Adipocyte (in vitro differentiated cells): ENCODE measurements around the gene KCNQ1.

Experiments
- DNase-seq: peaks from one replicate; pipeline ENCODE4 v3.0.0-alpha.2; 2015; ENCODE audit warnings: low read depth
- H3K27me3 ChIP-seq: replicated peaks from 2 replicates; pipeline ENCODE4 v1.7.0; 2013; ENCODE audit warnings: mild to moderate bottlenecking, low read length, moderate library complexity; ENCODE audit not compliant: control insufficient read depth, insufficient read depth
- H3K36me3 ChIP-seq: 2 replicates; pipeline ENCODE4 v1.7.0; 2013; ENCODE audit warnings: low read length, mild to moderate bottlenecking, moderate library complexity; ENCODE audit not compliant: control insufficient read depth, insufficient read depth, severe bottlenecking
- H3K4me1 ChIP-seq: 2 replicates; pipeline ENCODE4 v1.7.0; 2013; ENCODE audit warnings: mild to moderate bottlenecking, low read length, moderate library complexity; ENCODE audit not compliant: control insufficient read depth, insufficient read depth
- H3K4me3 ChIP-seq: 2 replicates; pipeline ENCODE4 v1.7.0; 2013; ENCODE audit warnings: mild to moderate bottlenecking, low read length, moderate library complexity
- H3K9ac ChIP-seq: 2 replicates; pipeline ENCODE4 v1.7.0; 2013; ENCODE audit warnings: mild to moderate bottlenecking, low read length, moderate library complexity
- H3K9me3 ChIP-seq: 2 replicates; pipeline ENCODE4 v1.7.0; 2013; ENCODE audit warnings: mild to moderate bottlenecking, low read length, moderate library complexity; ENCODE audit not compliant: control insufficient read depth

Gene KCNQ1

GRCh38 chr11:2569731-2570210 is 125.0 kb downstream of the KCNQ1 start:
- no peak for DNase-seq
- H3K4me1 ChIP-seq = no peaks in the 10 kb centered on the region
- H3K9ac ChIP-seq = no peak overlapping the region
- peaks cover 5% of the 10 kb centered on the region for H3K27me3 ChIP-seq
- no peaks in the 10 kb centered on the region for H3K36me3 ChIP-seq
- H3K4me3 ChIP-seq = no peak overlapping the region
- H3K9me3 ChIP-seq = no peaks in the 10 kb centered on the region

DNA sequence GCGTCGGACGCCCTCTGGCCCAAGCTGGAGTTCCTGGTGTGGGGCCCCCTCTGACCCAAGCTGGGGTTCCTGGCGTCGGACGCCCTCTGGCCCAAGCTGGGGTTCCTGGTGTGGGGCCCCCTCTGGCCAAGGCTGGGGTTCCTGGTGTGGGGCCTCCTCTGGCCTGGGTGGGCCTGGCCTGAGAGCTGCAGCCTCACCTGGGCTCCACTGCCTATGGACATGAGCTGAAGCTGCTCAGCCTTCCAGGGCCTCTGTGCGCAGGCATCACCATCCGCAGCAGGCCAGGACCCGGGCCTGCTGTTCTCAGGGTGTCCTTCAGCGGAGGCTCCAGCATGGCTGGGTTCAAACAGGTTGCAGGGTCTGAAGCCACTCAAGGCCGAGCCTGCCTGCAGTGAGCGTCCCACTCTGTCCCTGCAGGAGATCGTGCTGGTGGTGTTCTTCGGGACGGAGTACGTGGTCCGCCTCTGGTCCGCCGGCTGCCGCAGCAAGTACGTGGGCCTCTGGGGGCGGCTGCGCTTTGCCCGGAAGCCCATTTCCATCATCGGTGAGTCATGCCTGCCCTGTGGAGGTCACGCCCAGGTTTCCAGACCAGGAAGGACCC is 125.5 kb downstream of the KCNQ1 start:
- H3K9ac ChIP-seq = no peak overlapping the region
- H3K36me3 ChIP-seq = no peaks in the 10 kb centered on the region
- peaks cover 5% of the 10 kb centered on the region for H3K27me3 ChIP-seq
- H3K4me1 ChIP-seq = no peaks in the 10 kb centered on the region
- no peak for DNase-seq
- no peak overlapping the region for H3K4me3 ChIP-seq
- no peaks in the 10 kb centered on the region for H3K9me3 ChIP-seq

GRCh38 chr11:2570841-2571597 is 126.2 kb downstream of the KCNQ1 start:
- H3K9ac ChIP-seq = no peak overlapping the region
- H3K27me3 ChIP-seq = peaks cover 7% of the 10 kb centered on the region
- H3K9me3 ChIP-seq = no peaks in the 10 kb centered on the region
- no peaks in the 10 kb centered on the region for H3K36me3 ChIP-seq
- no peak for DNase-seq
- H3K4me1 ChIP-seq = no peaks in the 10 kb centered on the region
- H3K4me3 ChIP-seq = no peak overlapping the region

GRCh38 chr11:2571598-2572281 is 126.9 kb downstream of the KCNQ1 start:
- H3K27me3 ChIP-seq = peaks cover 2% of the 10 kb centered on the region
- no peaks in the 10 kb centered on the region for H3K4me1 ChIP-seq
- no peak overlapping the region for H3K4me3 ChIP-seq
- H3K36me3 ChIP-seq = no peaks in the 10 kb centered on the region
- no peak overlapping the region for H3K9ac ChIP-seq
- no peak for DNase-seq
- no peaks in the 10 kb centered on the region for H3K9me3 ChIP-seq

DNA sequence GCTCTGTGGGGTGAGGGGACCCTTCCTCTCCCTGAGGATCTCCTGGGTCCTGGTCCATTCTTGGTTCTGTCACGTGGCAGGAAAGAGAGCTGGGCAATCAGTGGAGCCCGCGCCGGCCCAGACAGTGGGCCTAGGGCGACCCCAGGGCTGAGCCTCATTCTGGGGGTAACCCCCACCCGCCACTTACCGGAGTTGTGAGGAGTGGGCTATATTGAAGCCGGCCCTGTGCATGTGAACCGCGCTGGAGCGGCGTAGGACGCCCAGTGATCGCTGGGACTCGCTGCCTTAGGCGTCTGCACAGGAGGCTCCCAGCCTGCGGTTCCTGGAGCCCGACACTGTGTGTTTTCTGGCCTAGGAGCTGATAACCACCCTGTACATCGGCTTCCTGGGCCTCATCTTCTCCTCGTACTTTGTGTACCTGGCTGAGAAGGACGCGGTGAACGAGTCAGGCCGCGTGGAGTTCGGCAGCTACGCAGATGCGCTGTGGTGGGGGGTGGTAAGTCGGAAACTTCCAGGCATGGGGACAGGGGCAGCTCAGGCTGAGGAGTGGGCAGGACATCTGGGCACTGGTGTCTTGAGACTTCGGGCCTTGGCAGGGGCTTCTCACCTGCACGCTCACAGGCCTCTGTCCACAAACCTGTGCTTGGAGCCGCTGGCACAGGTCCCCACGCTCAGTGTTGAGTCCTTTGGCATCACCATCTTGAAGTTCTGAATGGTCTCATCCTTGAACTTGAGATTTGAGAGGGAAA is 127.9 kb downstream of the KCNQ1 start:
- Histone ChIP-seq H3K9ac (no peak overlapping the region), H3K4me3 (no peak overlapping the region), H3K4me1 (no peaks in the 10 kb centered on the region), H3K36me3 (no peaks in the 10 kb centered on the region), H3K27me3 (peaks cover 2% of the 10 kb centered on the region), H3K9me3 (no peaks in the 10 kb centered on the region)
- no peak for DNase-seq

DNA sequence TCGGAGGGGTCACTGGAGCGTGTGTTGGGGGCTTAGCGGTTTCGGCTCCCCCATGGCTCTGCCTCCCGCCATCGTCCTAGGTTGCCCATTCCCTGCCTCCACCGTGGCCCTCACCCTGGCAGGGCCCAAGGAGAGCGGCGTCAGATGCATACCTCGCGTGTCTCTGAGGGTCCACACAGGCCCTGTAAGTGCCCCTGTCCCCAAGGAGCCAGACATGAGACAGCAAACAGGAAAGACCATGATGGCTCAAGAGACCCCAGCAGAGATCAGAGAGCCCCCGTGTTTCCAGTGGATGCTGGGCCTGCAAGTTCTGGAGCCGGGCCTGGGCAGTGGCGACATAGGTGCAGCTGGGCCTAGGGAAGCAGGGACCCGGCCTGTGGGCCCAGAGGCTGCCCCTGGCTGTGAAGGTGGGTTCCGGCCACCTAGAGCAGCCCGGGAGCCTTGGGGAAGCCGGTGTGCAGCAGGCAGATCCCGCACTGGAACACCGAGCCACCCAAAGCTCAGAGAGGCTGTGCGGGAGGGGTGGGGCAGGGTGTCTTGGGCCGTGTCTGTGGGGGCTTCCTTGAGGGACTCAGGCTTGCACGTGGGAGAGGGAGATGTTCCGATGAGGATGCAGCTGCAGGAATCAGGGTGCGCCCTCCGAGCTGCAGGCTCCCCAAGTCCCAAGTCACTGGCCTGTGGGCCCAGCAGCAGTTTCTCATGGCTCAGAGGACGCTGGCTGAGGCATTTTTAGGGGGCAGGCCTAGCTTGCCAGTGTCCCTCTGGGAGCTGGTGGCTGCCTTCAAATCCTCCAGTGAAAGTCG is 128.6 kb downstream of the KCNQ1 start:
- peaks cover 2% of the 10 kb centered on the region for H3K27me3 ChIP-seq
- H3K4me1 ChIP-seq = no peaks in the 10 kb centered on the region
- no peaks in the 10 kb centered on the region for H3K9me3 ChIP-seq
- no peak overlapping the region for H3K4me3 ChIP-seq
- no peak overlapping the region for H3K9ac ChIP-seq
- DNase-seq = no peak
- no peaks in the 10 kb centered on the region for H3K36me3 ChIP-seq

- H3K9me3 ChIP-seq = no peaks in the 10 kb centered on the region
Measured at GRCh38 chr11:2574043-2574552, 129.3 kb downstream of the KCNQ1 start.

DNA sequence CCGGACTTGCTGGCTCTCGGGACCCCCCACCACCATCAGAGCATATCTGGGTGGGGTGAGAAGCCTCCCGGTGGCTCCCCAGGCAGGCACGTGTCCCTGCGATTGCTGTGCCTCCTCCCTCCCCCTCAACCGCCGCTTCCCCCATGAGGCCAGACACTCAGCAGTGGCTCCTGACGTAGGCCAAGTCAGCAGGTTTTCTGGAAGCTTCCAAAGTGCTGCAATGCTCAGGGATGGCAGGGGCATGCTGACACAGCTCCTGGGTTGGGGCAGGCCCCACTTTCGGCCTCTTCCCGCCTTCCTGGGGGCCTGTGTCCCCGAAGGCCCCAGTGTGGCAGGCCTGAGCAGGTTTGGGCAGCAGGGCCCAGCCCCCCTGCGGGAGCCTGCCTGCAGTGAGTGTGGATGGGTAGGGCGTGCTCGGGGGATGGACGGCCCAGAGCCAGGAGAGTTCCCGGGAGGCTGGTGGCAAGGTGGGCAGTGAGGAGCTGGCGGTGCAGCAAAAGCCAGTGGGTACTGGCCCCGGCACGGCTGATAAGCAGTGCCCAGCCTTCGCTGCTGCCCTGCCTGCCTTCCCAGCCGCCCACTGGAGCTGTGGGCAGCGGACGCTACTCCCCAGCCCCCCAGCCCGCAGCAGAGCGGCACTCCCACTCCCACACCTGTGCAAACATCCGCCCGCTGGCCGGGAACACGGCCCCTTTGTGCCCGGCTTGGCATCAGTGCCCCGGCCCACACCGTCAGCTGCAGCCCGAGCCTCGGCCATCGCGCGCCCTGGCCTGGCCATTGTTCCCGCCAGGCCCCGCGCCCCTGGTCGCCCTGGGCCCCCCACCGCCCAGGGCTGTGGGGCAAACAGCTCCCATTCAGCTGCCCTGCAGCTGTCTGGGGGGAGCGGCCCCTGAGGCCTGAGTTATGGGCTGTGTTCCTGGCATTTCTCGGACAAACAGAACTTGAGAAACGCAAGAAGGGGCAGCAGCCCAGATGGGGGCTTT is 130.0 kb downstream of the KCNQ1 start:
- no peak overlapping the region for H3K9ac ChIP-seq
- no peaks in the 10 kb centered on the region for H3K9me3 ChIP-seq
- no peaks in the 10 kb centered on the region for H3K4me1 ChIP-seq
- DNase-seq = no peak
- no peaks in the 10 kb centered on the region for H3K36me3 ChIP-seq
- H3K27me3 ChIP-seq = peaks cover 2% of the 10 kb centered on the region
- no peak overlapping the region for H3K4me3 ChIP-seq

More at GRCh38 chr11:2574043-2574552, 129.3 kb downstream of the KCNQ1 start:
- no peaks in the 10 kb centered on the region for H3K4me1 ChIP-seq
- H3K36me3 ChIP-seq = no peaks in the 10 kb centered on the region
- H3K9ac ChIP-seq = no peak overlapping the region
- H3K27me3 ChIP-seq = peaks cover 2% of the 10 kb centered on the region
- no peak for DNase-seq
- no peak overlapping the region for H3K4me3 ChIP-seq

GRCh38 chr11:2575591-2576051 is 130.8 kb downstream of the KCNQ1 start:
- no peaks in the 10 kb centered on the region for H3K9me3 ChIP-seq
- peaks cover 5% of the 10 kb centered on the region for H3K27me3 ChIP-seq
- no peaks in the 10 kb centered on the region for H3K36me3 ChIP-seq
- no peak for DNase-seq
- no peak overlapping the region for H3K4me3 ChIP-seq
- no peaks in the 10 kb centered on the region for H3K4me1 ChIP-seq
- H3K9ac ChIP-seq = no peak overlapping the region
